T-cell (primary cell): ENCODE measurements around the gene POLDIP2. TPM values are rescaled to one million over a fixed set of nuclear protein-coding genes. Genes with fewer than 3 reads are reported as not detected.

Experiments used
- ATAC-seq, 4 experiments: fragments of 200-7000 bp in 3 of 4; fragments of 150-1000 bp in 1 of 4; cut with Tn5 transposase; replicated peaks in 1 of 4; 1 replicate in 3 of 4; 2 replicates in 1 of 4; pipeline ENCODE4 v1.10.0; 2021; ENCODE audit warnings: moderate library complexity in 3 of 4, mild to moderate bottlenecking in 2 of 4, moderate number of reproducible peaks in 1 of 4
- CTCF ChIA-PET, 2 donors: fragments of 300-600 bp; sonication (Branson Sonifier 250); formaldehyde crosslinking; loops; one replicate each; lab custom pipeline; 2022; ENCODE audit warnings: antibody characterized with exemption in 2 of 2; lab: Charles Lee
- POLR2A ChIA-PET, 2 donors: fragments of 300-600 bp; sonication (Branson Sonifier 250); formaldehyde crosslinking; loops; one replicate each; lab custom pipeline; 2022; ENCODE audit warnings: antibody characterized with exemption in 2 of 2; lab: Charles Lee
- DNase-seq, 35 experiments: peaks; one replicate each; pipeline versions ENCODE4 v3.0.0 to v3.0.0-alpha.2; 2013 to 2023
- H3K27ac ChIP-seq: one replicate; pipeline ENCODE4 v1.5.1; 2013; ENCODE audit warnings: low read length
- H3K27me3 ChIP-seq, 2 experiments: replicated peaks in 1 of 2; 1 replicate in 1 of 2; 2 replicates in 1 of 2; pipeline versions ENCODE4 v1.6.1 to v1.7.0; 2013; ENCODE audit warnings: low read length in 1 of 2, mixed read lengths in 1 of 2; ENCODE audit not compliant: control insufficient read depth in 2 of 2, insufficient read depth in 2 of 2; ENCODE audit errors: extremely low read depth in 1 of 2
- H3K36me3 ChIP-seq, 2 donors: 1 replicate in 1 of 2; 2 replicates in 1 of 2; pipeline versions ENCODE4 v1.6.1 to v1.7.0; 2013; ENCODE audit warnings: low read length in 1 of 2; ENCODE audit not compliant: control insufficient read depth in 2 of 2, insufficient read depth in 1 of 2; ENCODE audit errors: extremely low read depth in 1 of 2
- H3K4me1 ChIP-seq, 2 experiments: 1 replicate in 1 of 2; 2 replicates in 1 of 2; pipeline versions ENCODE4 v1.6.1 to v1.7.0; 2013; ENCODE audit warnings: low read length in 2 of 2, mixed read lengths in 1 of 2; ENCODE audit not compliant: insufficient read depth in 2 of 2, control insufficient read depth in 1 of 2; ENCODE audit errors: extremely low read depth in 1 of 2
- H3K4me3 ChIP-seq, 2 donors: 1 replicate in 1 of 2; 2 replicates in 1 of 2; pipeline versions ENCODE4 v1.5.1 to v1.7.0; 2013; ENCODE audit warnings: mild to moderate bottlenecking in 2 of 2, low read length in 1 of 2, moderate library complexity in 1 of 2; ENCODE audit not compliant: control insufficient read depth in 1 of 2; ENCODE audit errors: extremely low read depth in 1 of 2
- H3K9me3 ChIP-seq: 2 replicates; pipeline ENCODE4 v1.7.0; 2013
- H3K27ac Mint-ChIP-seq, 2 donors: one replicate each; pipeline ENCODE4 v1.8.0; 2020 to 2021; ENCODE audit warnings: mild to moderate bottlenecking in 2 of 2, mixed read lengths in 2 of 2
- H3K27me3 Mint-ChIP-seq, 2 donors: one replicate each; pipeline ENCODE4 v1.8.0; 2021 to 2022; ENCODE audit warnings: mixed read lengths in 2 of 2
- H3K36me3 Mint-ChIP-seq: one replicate; pipeline ENCODE4 v1.8.0; 2021; ENCODE audit warnings: mixed read lengths
- H3K4me1 Mint-ChIP-seq, 3 donors: one replicate each; pipeline ENCODE4 v1.8.0; 2020 to 2022; ENCODE audit warnings: mixed read lengths in 3 of 3, mild to moderate bottlenecking in 1 of 3
- H3K4me3 Mint-ChIP-seq, 3 donors: one replicate each; pipeline ENCODE4 v1.8.0; 2020 to 2022; ENCODE audit warnings: mild to moderate bottlenecking in 3 of 3, mixed read lengths in 3 of 3, moderate library complexity in 3 of 3
- H3K9me3 Mint-ChIP-seq, 3 donors: one replicate each; pipeline ENCODE4 v1.8.0; 2020 to 2022; ENCODE audit warnings: mixed read lengths in 3 of 3
- WGBS: methylation state at CpG from one replicate; pipeline ENCODE4 v1.1.5; 2013; ENCODE audit warnings: missing lambda C conversion rate; ENCODE audit not compliant: insufficient coverage; 5-methylcytosine and 5-hydroxymethylcytosine counted together
- total RNA-seq, 35 experiments: library from RNA in 6 of 35; stranded (reverse) in 6 of 35; fragments of 120-200 nt in 1 of 35; gene quantifications; one replicate each; pipeline versions ENCODE4 v1.2.1 to v1.2.4 and lab custom pipeline; 2013 to 2026

POLDIP2 gene
- total RNA-seq, 5 donors from 2014 or later (not counting 1 experiment from before 2014, with no cell fraction given): 29.2 to 38.7 (median 33.2) TPM

DNA sequence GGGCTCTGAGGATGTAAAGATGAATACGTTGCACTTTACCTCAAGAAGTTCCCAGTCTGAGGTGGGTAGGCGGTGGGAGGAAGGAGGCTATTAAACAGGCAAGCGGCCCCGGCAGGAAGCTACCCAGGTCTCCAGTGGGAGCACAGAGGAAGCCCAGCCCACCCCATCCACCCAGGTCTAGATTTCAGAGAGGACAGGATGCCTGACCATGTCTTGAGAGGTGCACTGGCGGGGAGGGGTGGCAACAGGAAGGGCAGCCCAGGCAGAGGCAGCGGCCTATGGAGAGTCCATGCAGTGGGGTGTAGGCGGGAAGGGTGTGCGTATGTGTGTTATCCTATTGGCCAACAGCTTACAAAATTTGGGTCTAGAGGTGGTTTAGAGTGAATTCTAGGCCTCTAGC is 28.1 kb upstream of the POLDIP2 start:
- H3K4me1 Mint-ChIP-seq: peaks cover 27 to 47% (median 42%) of the 10 kb centered on the region in 3 donors
- Histone ChIP-seq H3K27ac (no peak overlapping the region), H3K4me1 (peaks cover 2 to 29% of the 10 kb centered on the region in 2 experiments), H3K9me3 (no peaks in the 10 kb centered on the region), H3K36me3 (peaks cover 4 to 16% of the 10 kb centered on the region in 2 donors), H3K27me3 (peaks cover 8 to 10% of the 10 kb centered on the region in 2 experiments), H3K4me3 (peak overlapping the region in 1 of 2 donors; percentile 87)
- ChIA-PET POLR2A (no interaction called here), CTCF (no interaction called here)
- ATAC-seq (peak; percentile 4 to 25 (median 18)), DNase-seq (peak in 1 of 35 experiments; percentile 15)
- peak overlapping the region; percentile 23 to 49 for H3K27ac Mint-ChIP-seq
- H3K9me3 Mint-ChIP-seq: no peaks in the 10 kb centered on the region
- 67% methylated on average over 1 of the region's 8 CpGs for WGBS
- peaks cover 20% of the 10 kb centered on the region for H3K36me3 Mint-ChIP-seq
- peak overlapping the region; percentile 88 to 91 (median 89) for H3K4me3 Mint-ChIP-seq
- H3K27me3 Mint-ChIP-seq: peaks cover 4 to 6% of the 10 kb centered on the region in 2 donors

DNA sequence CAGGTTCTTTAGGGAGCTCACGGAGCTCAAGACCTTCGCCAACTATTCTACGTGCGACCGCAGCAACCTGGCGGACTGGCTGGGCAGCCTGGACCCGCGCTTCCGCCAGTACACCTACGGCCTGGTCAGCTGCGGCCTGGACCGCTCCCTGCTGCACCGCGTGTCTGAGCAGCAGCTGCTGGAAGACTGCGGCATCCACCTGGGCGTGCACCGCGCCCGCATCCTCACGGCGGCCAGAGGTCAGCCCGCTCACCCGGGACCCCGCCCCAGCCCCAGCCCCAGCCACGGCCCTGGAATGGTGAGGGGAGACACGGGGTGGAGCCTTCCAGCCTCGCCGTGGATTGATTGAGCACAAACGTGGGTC is 27.7 kb upstream of the POLDIP2 start:
- CTCF ChIA-PET: no interaction called here

DNA sequence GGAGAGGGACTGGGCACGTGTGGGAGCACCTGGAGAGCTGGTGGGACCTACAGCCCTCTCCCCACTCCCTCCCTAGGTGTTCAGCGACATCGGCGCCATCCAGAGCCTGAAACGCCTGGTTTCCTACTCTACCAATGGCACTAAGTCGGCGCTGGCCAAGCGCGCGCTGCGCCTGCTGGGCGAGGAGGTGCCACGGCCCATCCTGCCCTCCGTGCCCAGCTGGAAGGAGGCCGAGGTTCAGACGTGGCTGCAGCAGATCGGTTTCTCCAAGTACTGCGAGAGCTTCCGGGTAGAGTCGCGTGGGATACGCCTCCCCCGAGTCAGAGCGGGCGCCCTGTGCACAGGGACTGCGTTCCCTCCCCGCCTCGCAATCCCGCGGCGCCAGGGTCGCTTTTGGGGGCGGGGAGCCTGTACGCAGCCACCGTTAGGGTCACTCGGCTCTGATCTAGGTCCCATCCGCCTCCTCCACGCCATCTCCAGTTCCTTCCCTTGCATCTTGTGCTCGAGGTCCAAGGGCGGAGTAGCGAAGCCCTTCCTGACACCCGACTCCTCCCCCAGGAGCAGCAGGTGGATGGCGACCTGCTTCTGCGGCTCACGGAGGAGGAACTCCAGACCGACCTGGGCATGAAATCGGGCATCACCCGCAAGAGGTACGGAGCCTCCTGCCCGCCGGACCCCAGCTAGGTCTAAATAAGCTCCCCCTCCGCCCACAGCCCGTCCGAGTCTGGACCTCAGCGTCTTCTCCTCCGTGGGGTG is 27.1 kb upstream of the POLDIP2 start:
- Mint-ChIP-seq H3K27ac (peak overlapping the region; percentile 69 to 81), H3K27me3 (peaks cover 4 to 6% of the 10 kb centered on the region in 2 donors), H3K9me3 (no peaks in the 10 kb centered on the region), H3K4me3 (peak overlapping the region; percentile 88 to 91 (median 89)), H3K4me1 (peaks cover 29 to 45% (median 45%) of the 10 kb centered on the region in 3 donors), H3K36me3 (peaks cover 11% of the 10 kb centered on the region)
- Histone ChIP-seq H3K27me3 (peaks cover 10 to 11% of the 10 kb centered on the region in 2 experiments), H3K36me3 (peaks cover 4 to 7% of the 10 kb centered on the region in 2 donors), H3K27ac (peak overlapping the region; percentile 45), H3K4me1 (peaks cover 2 to 29% of the 10 kb centered on the region in 2 experiments), H3K4me3 (peak overlapping the region; percentile 87 to 96), H3K9me3 (no peaks in the 10 kb centered on the region)
- ATAC-seq (peak; percentile 90 to 94 (median 93)), DNase-seq (peak; percentile 36 to 69 (median 52))
- POLR2A ChIA-PET: interaction anchor here in 1 of 2 donors (1.0 kb wide), 1 partner anchor 27 kb away, joined by 3 read pairs; the partner anchor contains the start of gene POLDIP2
- WGBS: 3% methylated on average over 50 of the region's 56 CpGs
- CTCF ChIA-PET: interaction anchor here in 1 of 2 donors (0.6 kb wide), 1 partner anchor 27 kb away, joined by 3 read pairs; the partner anchor contains the start of gene POLDIP2

More for the DNA sequence above, 27.7 kb upstream of the POLDIP2 start:
- peak; percentile 15 to 20 (median 18) for ATAC-seq
- Histone ChIP-seq H3K27me3 (peaks cover 10 to 11% of the 10 kb centered on the region in 2 experiments), H3K36me3 (peaks cover 4 to 12% of the 10 kb centered on the region in 2 donors), H3K4me1 (peaks cover 2 to 29% of the 10 kb centered on the region in 2 experiments), H3K27ac (peak overlapping the region; percentile 45), H3K9me3 (no peaks in the 10 kb centered on the region), H3K4me3 (peak overlapping the region; percentile 87 to 96)
- H3K27ac Mint-ChIP-seq: peak overlapping the region; percentile 27 to 81
- peaks cover 4 to 6% of the 10 kb centered on the region in 2 donors for H3K27me3 Mint-ChIP-seq
- H3K4me1 Mint-ChIP-seq: peaks cover 29 to 48% (median 45%) of the 10 kb centered on the region in 3 donors
- peak overlapping the region; percentile 88 to 91 (median 89) for H3K4me3 Mint-ChIP-seq
- H3K36me3 Mint-ChIP-seq: peaks cover 16% of the 10 kb centered on the region
- no peaks in the 10 kb centered on the region for H3K9me3 Mint-ChIP-seq
- DNase-seq: no peak
- WGBS: 10% methylated on average over 28 of the region's 29 CpGs
- POLR2A ChIA-PET: no interaction called here

DNA sequence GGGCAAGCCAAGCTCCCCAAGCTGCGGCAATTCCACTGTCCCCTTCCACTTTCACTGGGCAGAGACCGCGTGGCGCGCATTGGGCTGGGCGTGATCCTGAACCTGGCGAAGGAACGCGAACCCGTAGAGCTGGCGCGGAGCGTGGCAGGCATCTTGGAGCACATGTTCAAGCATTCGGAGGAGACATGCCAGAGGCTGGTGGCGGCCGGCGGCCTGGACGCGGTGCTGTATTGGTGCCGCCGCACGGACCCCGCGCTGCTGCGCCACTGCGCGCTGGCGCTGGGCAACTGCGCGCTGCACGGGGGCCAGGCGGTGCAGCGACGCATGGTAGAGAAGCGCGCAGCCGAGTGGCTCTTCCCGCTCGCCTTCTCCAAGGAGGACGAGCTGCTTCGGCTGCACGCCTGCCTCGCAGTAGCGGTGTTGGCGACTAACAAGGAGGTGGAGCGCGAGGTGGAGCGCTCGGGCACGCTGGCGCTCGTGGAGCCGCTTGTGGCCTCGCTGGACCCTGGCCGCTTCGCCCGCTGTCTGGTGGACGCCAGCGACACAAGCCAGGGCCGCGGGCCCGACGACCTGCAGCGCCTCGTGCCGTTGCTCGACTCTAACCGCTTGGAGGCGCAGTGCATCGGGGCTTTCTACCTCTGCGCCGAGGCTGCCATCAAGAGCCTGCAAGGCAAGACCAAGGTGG is 24.0 kb upstream of the POLDIP2 start:
- WGBS: 46% methylated on average over 69 of the region's 72 CpGs
- Histone ChIP-seq H3K27me3 (peaks cover 10 to 11% of the 10 kb centered on the region in 2 experiments), H3K4me3 (no peak overlapping the region), H3K9me3 (no peaks in the 10 kb centered on the region), H3K4me1 (peaks cover 2 to 29% of the 10 kb centered on the region in 2 experiments), H3K27ac (no peak overlapping the region), H3K36me3 (no peaks in the 10 kb centered on the region)
- H3K9me3 Mint-ChIP-seq: no peaks in the 10 kb centered on the region
- CTCF ChIA-PET: interaction anchor here in 1 of 2 donors (0.6 to 0.9 kb wide), 2 partner anchors 24 to 49 kb away, joined by 4 to 6 read pairs; partner anchors contain the start of gene POLDIP2
- POLR2A ChIA-PET: no interaction called here
- ATAC-seq (no peak), DNase-seq (peak in 3 of 35 experiments; percentile 6 to 27 (median 23))
- H3K27ac Mint-ChIP-seq: no peak overlapping the region
- peaks cover 4 to 6% of the 10 kb centered on the region in 2 donors for H3K27me3 Mint-ChIP-seq
- H3K36me3 Mint-ChIP-seq: peaks cover 9% of the 10 kb centered on the region
- H3K4me1 Mint-ChIP-seq: peaks cover 29 to 42% (median 38%) of the 10 kb centered on the region in 3 donors
- H3K4me3 Mint-ChIP-seq: peak overlapping the region; percentile 14 to 51 (median 28)

DNA sequence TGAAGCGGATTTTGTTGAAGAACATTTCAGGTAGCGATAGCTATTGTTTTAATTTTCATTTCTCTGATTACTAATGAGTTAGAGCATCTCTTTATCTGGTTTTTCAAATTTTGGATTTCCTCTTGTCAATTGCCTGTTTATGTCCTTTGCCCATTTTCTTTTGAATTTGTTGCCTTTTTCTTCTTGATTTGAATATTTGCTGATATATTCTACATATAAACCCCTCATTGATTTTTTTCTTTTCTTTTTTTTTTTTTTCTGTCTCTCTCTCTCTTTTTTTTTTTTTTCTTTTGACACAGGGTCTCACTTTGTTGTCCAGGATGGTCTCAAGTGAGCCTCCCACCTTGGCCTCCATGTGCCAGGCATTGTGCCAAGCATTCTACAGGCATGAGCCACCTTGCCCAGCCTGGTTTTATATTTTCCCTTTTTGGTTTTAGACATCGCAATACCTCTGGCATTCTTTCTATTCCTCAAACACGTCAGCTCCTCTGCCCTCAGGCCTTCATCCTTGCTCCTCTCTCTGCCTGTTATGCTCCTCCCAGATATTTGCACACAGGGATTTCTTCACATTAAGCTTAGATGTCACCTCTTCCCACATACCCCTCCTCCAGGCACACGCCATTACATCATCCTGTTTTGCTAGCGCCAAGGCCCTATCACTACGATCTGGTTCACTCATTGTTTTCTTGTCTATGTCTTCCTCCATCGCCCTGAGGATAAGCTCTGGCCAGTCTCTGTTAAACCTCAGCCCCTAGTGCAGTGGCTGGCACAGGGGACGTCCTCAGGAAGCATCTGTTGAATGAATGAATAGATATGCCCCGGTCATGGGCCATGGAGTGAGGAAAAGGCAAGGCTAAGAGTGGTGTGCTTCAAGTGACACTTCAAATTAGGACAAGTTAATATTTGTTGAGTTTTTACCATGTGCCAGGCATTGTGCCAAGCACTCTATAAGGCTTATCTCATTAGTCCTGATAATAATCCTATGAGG is 22.8 kb upstream of the POLDIP2 start:
- Histone ChIP-seq H3K36me3 (no peaks in the 10 kb centered on the region), H3K4me1 (peaks cover 2 to 21% of the 10 kb centered on the region in 2 experiments), H3K4me3 (no peak overlapping the region), H3K27ac (no peak overlapping the region), H3K9me3 (no peaks in the 10 kb centered on the region), H3K27me3 (peaks cover 10 to 11% of the 10 kb centered on the region in 2 experiments)
- DNase-seq (no peak), ATAC-seq (no peak)
- WGBS: 84% methylated on average over 7 of the region's 10 CpGs
- ChIA-PET POLR2A (no interaction called here), CTCF (interaction anchor here (0.6 to 0.7 kb wide), 2 partner anchors 306 to 436 kb away, joined by 3 read pairs; no protein-coding TSS in a partner anchor)
- peak overlapping the region in 1 of 3 donors; percentile 51 for H3K4me3 Mint-ChIP-seq
- peaks cover 4 to 6% of the 10 kb centered on the region in 2 donors for H3K27me3 Mint-ChIP-seq
- peaks cover 9% of the 10 kb centered on the region for H3K36me3 Mint-ChIP-seq
- no peak overlapping the region for H3K27ac Mint-ChIP-seq
- H3K4me1 Mint-ChIP-seq: peaks cover 21 to 32% (median 29%) of the 10 kb centered on the region in 3 donors
- H3K9me3 Mint-ChIP-seq: no peaks in the 10 kb centered on the region
